Astrocyte (in vitro differentiated cells and primary cell): Measurements from ENCODE around the gene DNER. TPM values are rescaled to one million over a fixed set of nuclear protein-coding genes. Genes with fewer than 3 reads are reported as not detected.

Experiments used
- DNase-seq: peaks from one replicate; pipeline ENCODE4 v3.0.0-alpha.2; 2010; ENCODE audit warnings: low read depth
- FAIRE-seq: peaks from 2 replicates; lab custom pipeline; 2011; peaks lifted over from hg19 to GRCh38; lab: Jason Lieb, UNC
- H2AFZ ChIP-seq: 2 replicates; pipeline ENCODE4 v1.6.0; 2012; ENCODE audit warnings: low read depth, low read length, inconsistent platforms
- H3K27ac ChIP-seq: 2 replicates; pipeline ENCODE4 v1.5.1; 2011; ENCODE audit warnings: low read depth, low read length, inconsistent platforms
- H3K27me3 ChIP-seq: 2 replicates; pipeline ENCODE4 v1.6.0; 2011; ENCODE audit warnings: low read length, inconsistent platforms; ENCODE audit not compliant: insufficient read depth
- H3K36me3 ChIP-seq: 2 replicates; pipeline ENCODE4 v1.5.1; 2011; ENCODE audit warnings: low read length, inconsistent platforms; ENCODE audit not compliant: insufficient read depth
- H3K4me1 ChIP-seq: 2 replicates; pipeline ENCODE4 v1.5.1; 2011; ENCODE audit warnings: low read length, inconsistent platforms; ENCODE audit not compliant: insufficient read depth
- H3K4me2 ChIP-seq: 2 replicates; pipeline ENCODE4 v1.6.0; 2012; ENCODE audit warnings: low read length, inconsistent platforms
- H3K4me3 ChIP-seq: 2 replicates; pipeline ENCODE4 v1.5.1; 2011; ENCODE audit warnings: low read depth, mild to moderate bottlenecking, low read length, inconsistent platforms; ENCODE audit not compliant: insufficient read depth
- H3K79me2 ChIP-seq: 2 replicates; pipeline ENCODE4 v1.6.0; 2012; ENCODE audit warnings: mild to moderate bottlenecking, low read length, inconsistent platforms; ENCODE audit not compliant: insufficient read depth
- H3K9ac ChIP-seq: 2 replicates; pipeline ENCODE4 v1.6.0; 2012; ENCODE audit warnings: mild to moderate bottlenecking, low read length, inconsistent platforms
- H3K9me3 ChIP-seq: 2 replicates; pipeline ENCODE4 v1.5.1; 2012; ENCODE audit warnings: low read depth, mild to moderate bottlenecking, low read length, inconsistent platforms; ENCODE audit not compliant: insufficient read depth
- H4K20me1 ChIP-seq: 2 replicates; pipeline ENCODE4 v1.6.0; 2012; ENCODE audit warnings: low read length, inconsistent platforms; ENCODE audit not compliant: insufficient read depth
- H3K27ac Mint-ChIP-seq: one replicate; pipeline ENCODE4 v1.8.0; 2021; ENCODE audit warnings: mild to moderate bottlenecking, mixed read lengths; ENCODE audit not compliant: unreplicated experiment
- H3K27me3 Mint-ChIP-seq: one replicate; pipeline ENCODE4 v1.8.0; 2021; ENCODE audit warnings: low read depth, mixed read lengths; ENCODE audit not compliant: unreplicated experiment
- H3K36me3 Mint-ChIP-seq: one replicate; pipeline ENCODE4 v1.8.0; 2021; ENCODE audit warnings: low read depth, mixed read lengths; ENCODE audit not compliant: unreplicated experiment
- H3K4me1 Mint-ChIP-seq: one replicate; pipeline ENCODE4 v1.8.0; 2021; ENCODE audit warnings: low read depth, mixed read lengths; ENCODE audit not compliant: unreplicated experiment
- H3K4me3 Mint-ChIP-seq: one replicate; pipeline ENCODE4 v1.8.0; 2021; ENCODE audit warnings: mild to moderate bottlenecking, moderate library complexity, mixed read lengths; ENCODE audit not compliant: unreplicated experiment
- H3K9me3 Mint-ChIP-seq: one replicate; pipeline ENCODE4 v1.8.0; 2021; ENCODE audit warnings: mild to moderate bottlenecking, mixed read lengths; ENCODE audit not compliant: unreplicated experiment
- CTCF ChIP-seq: IDR thresholded peaks from 2 replicates; pipeline ENCODE4 v1.5.1; 2011; ENCODE audit warnings: low read depth, mild to moderate bottlenecking, inconsistent platforms, low read length, moderate library complexity; ENCODE audit not compliant: insufficient read depth
- EZH2 ChIP-seq: IDR thresholded peaks from 2 replicates; pipeline ENCODE4 v1.6.1; 2012; ENCODE audit warnings: mild to moderate bottlenecking, low read length, inconsistent platforms; ENCODE audit not compliant: insufficient read depth
- total RNA-seq: library from RNA; stranded (reverse); gene quantifications from 2 replicates; pipeline ENCODE4 v1.2.1, GENCODE V29; 2021

DNER gene
- total RNA-seq, 1 donor from 2014 or later = 1.0 TPM

- FAIRE-seq (no peak), DNase-seq (no peak)
- H3K79me2 ChIP-seq = no peaks in the 10 kb centered on the region
- no peaks in the 10 kb centered on the region for H3K27me3 ChIP-seq
- Mint-ChIP-seq H3K4me3 (no peak overlapping the region), H3K27me3 (peaks cover 42% of the 10 kb centered on the region), H3K36me3 (no peaks in the 10 kb centered on the region), H3K9me3 (peaks cover 2% of the 10 kb centered on the region), H3K27ac (no peak overlapping the region), H3K4me1 (no peaks in the 10 kb centered on the region)
- no peaks in the 10 kb centered on the region for H3K36me3 ChIP-seq
- no peak overlapping the region for H3K4me3 ChIP-seq
- H3K4me2 ChIP-seq = no peak overlapping the region
- no peak overlapping the region for H3K9ac ChIP-seq
- H3K27ac ChIP-seq = no peak overlapping the region
- no peaks in the 10 kb centered on the region for H3K9me3 ChIP-seq
- H3K4me1 ChIP-seq = no peaks in the 10 kb centered on the region
- H2AFZ ChIP-seq = no peak overlapping the region
- no peaks in the 10 kb centered on the region for H4K20me1 ChIP-seq
- TF ChIP-seq CTCF (no peak), EZH2 (no peak)
These were observed 42.3 kb downstream of the DNER start for GRCh38 chr2:229672021-229672420.

- Histone ChIP-seq H3K36me3 (no peaks in the 10 kb centered on the region), H3K27ac (no peak overlapping the region), H3K9ac (no peak overlapping the region), H3K79me2 (no peaks in the 10 kb centered on the region), H3K4me1 (no peaks in the 10 kb centered on the region), H3K27me3 (no peaks in the 10 kb centered on the region), H4K20me1 (no peaks in the 10 kb centered on the region), H3K9me3 (no peaks in the 10 kb centered on the region), H3K4me2 (no peak overlapping the region), H3K4me3 (no peak overlapping the region), H2AFZ (no peak overlapping the region)
- no peaks in the 10 kb centered on the region for H3K36me3 Mint-ChIP-seq
- H3K4me3 Mint-ChIP-seq = no peak overlapping the region
- FAIRE-seq (no peak), DNase-seq (no peak)
- H3K4me1 Mint-ChIP-seq = no peaks in the 10 kb centered on the region
- H3K9me3 Mint-ChIP-seq = peaks cover 3% of the 10 kb centered on the region
- no peak overlapping the region for H3K27ac Mint-ChIP-seq
- TF ChIP-seq CTCF = no peak
- no peak for TF ChIP-seq EZH2
- peaks cover 29% of the 10 kb centered on the region for H3K27me3 Mint-ChIP-seq
These were observed 44.5 kb downstream of the DNER start for GRCh38 chr2:229669841-229670240.

- H3K27ac ChIP-seq = no peak overlapping the region
- no peaks in the 10 kb centered on the region for H3K4me1 ChIP-seq
- H3K4me2 ChIP-seq = no peak overlapping the region
- no peaks in the 10 kb centered on the region for H3K27me3 ChIP-seq
- H3K4me3 ChIP-seq = no peak overlapping the region
- no peaks in the 10 kb centered on the region for H4K20me1 ChIP-seq
- no peak overlapping the region for H3K9ac ChIP-seq
- no peaks in the 10 kb centered on the region for H3K9me3 ChIP-seq
- TF ChIP-seq EZH2 = no peak
- TF ChIP-seq CTCF = no peak
- FAIRE-seq = no peak
- no peak for DNase-seq
- H3K36me3 ChIP-seq = no peaks in the 10 kb centered on the region
- Mint-ChIP-seq H3K9me3 (peaks cover 1% of the 10 kb centered on the region), H3K27ac (no peak overlapping the region), H3K27me3 (peaks cover 3% of the 10 kb centered on the region), H3K4me3 (no peak overlapping the region), H3K4me1 (no peaks in the 10 kb centered on the region), H3K36me3 (no peaks in the 10 kb centered on the region)
- H2AFZ ChIP-seq = no peak overlapping the region
- no peaks in the 10 kb centered on the region for H3K79me2 ChIP-seq
These were observed 47.5 kb downstream of the DNER start for GRCh38 chr2:229666811-229667210.
